Endothelial cell of umbilical vein (primary cell): Measurements from ENCODE around the gene CHI3L2. TPM values are rescaled to one million over a fixed set of nuclear protein-coding genes. Genes with fewer than 3 reads are reported as not detected.
A peak's percentile ranks its signal among the peaks of the same experiment; 100 is the strongest.

Source experiments
- BruUV-seq: library from RNA; stranded (reverse); fragments of 400-500 nt; replicated peaks from 2 replicates; lab custom pipeline; 2021; lab: Mats Ljungman, UMichigan
- CTCF ChIA-PET: fragments of 300-600, 350-600 bp; sonication (Branson Sonifier 250); formaldehyde crosslinking; loops from one replicate; lab custom pipeline; 2021; ENCODE audit warnings: antibody characterized with exemption, inconsistent platforms; lab: Charles Lee
- POLR2A ChIA-PET: fragments of 300-600, 350-600 bp; sonication (Branson Sonifier 250); formaldehyde crosslinking; loops from one replicate; lab custom pipeline; 2021; ENCODE audit warnings: antibody characterized with exemption, inconsistent platforms; lab: Charles Lee
- DNase-seq: peaks from one replicate; pipeline ENCODE4 v3.0.0-alpha.2; 2011; ENCODE audit warnings: low read depth, low spot score
- FAIRE-seq: peaks from 2 replicates; lab custom pipeline; 2011; peaks lifted over from hg19 to GRCh38; lab: Jason Lieb, UNC
- H2AFZ ChIP-seq: 2 replicates; pipeline ENCODE4 v1.6.0; 2012; ENCODE audit warnings: low read depth, low read length, control low read depth, inconsistent platforms
- H3K27ac ChIP-seq: 2 replicates; pipeline ENCODE4 v1.5.1; 2011; ENCODE audit warnings: low read depth, mild to moderate bottlenecking, control low read depth, low read length, moderate library complexity; ENCODE audit not compliant: insufficient read depth
- H3K27me3 ChIP-seq, 2 experiments: 2 replicates each; pipeline versions ENCODE4 v1.6.0 to v1.6.1; 2011; ENCODE audit warnings: low read length in 2 of 2, mixed read lengths in 1 of 2; ENCODE audit not compliant: control insufficient read depth in 2 of 2, insufficient read depth in 2 of 2
- H3K36me3 ChIP-seq, 2 experiments: 2 replicates in 1 of 2; 3 replicates in 1 of 2; pipeline ENCODE4 v1.5.1; 2011; ENCODE audit warnings: low read length in 2 of 2, mild to moderate bottlenecking in 1 of 2, moderate library complexity in 1 of 2; ENCODE audit not compliant: control insufficient read depth in 2 of 2, insufficient read depth in 2 of 2; ENCODE audit errors: extremely low read depth in 1 of 2
- H3K4me1 ChIP-seq: 3 replicates; pipeline ENCODE4 v1.5.1; 2011; ENCODE audit warnings: mild to moderate bottlenecking, low read length; ENCODE audit not compliant: control insufficient read depth, insufficient read depth; ENCODE audit errors: extremely low read depth
- H3K4me2 ChIP-seq: 2 replicates; pipeline ENCODE4 v1.6.1; 2011; ENCODE audit warnings: low read length, control low read depth, mixed read lengths; ENCODE audit not compliant: insufficient read depth
- H3K4me3 ChIP-seq, 3 experiments: fragments of 200-600 bp in 1 of 3; sonication (generic), shearing (Covaris generic) in 1 of 3; replicated peaks in 1 of 3; 2 replicates each; pipeline ENCODE4 v1.5.1; 2011 to 2016; ENCODE audit warnings: control low read depth in 3 of 3, low read length in 3 of 3, mild to moderate bottlenecking in 2 of 3, inconsistent platforms in 1 of 3, low read depth in 1 of 3, moderate library complexity in 1 of 3; ENCODE audit not compliant: insufficient read depth in 1 of 3
- H3K79me2 ChIP-seq: 2 replicates; pipeline ENCODE4 v1.6.0; 2012; ENCODE audit warnings: low read length, inconsistent platforms; ENCODE audit not compliant: control insufficient read depth, insufficient read depth
- H3K9ac ChIP-seq: replicated peaks from 2 replicates; pipeline ENCODE3; 2011; ENCODE audit warnings: low read length, control low read depth; ENCODE audit not compliant: insufficient read depth; ENCODE audit errors: extremely low read depth
- H3K9me1 ChIP-seq: replicated peaks from 3 replicates; pipeline ENCODE4 v1.6.0; 2011; ENCODE audit warnings: mild to moderate bottlenecking, low read length; ENCODE audit not compliant: control insufficient read depth, insufficient read depth; ENCODE audit errors: extremely low read depth
- H3K9me3 ChIP-seq: replicated peaks from 2 replicates; pipeline ENCODE4 v1.5.1; 2012; ENCODE audit warnings: low read length, inconsistent platforms; ENCODE audit not compliant: control insufficient read depth, insufficient read depth
- H4K20me1 ChIP-seq: replicated peaks from 2 replicates; pipeline ENCODE3; 2011; ENCODE audit warnings: mild to moderate bottlenecking, low read length; ENCODE audit not compliant: control insufficient read depth, insufficient read depth; ENCODE audit errors: extremely low read depth
- CTCF ChIP-seq, 2 donors: IDR thresholded peaks; 1 replicate in 1 of 2; 2 replicates in 1 of 2; pipeline ENCODE4 v1.5.1; 2011; ENCODE audit warnings: low read length in 2 of 2, mild to moderate bottlenecking in 2 of 2, moderate library complexity in 2 of 2, control low read depth in 1 of 2, inconsistent platforms in 1 of 2, low read depth in 1 of 2; ENCODE audit not compliant: insufficient read depth in 1 of 2; ENCODE audit errors: extremely low read depth in 1 of 2
- EZH2 ChIP-seq: IDR thresholded peaks from 2 replicates; pipeline ENCODE4 v1.6.1; 2012; ENCODE audit warnings: borderline replicate concordance, low read depth, mild to moderate bottlenecking, moderate library complexity, low read length, inconsistent platforms; ENCODE audit not compliant: severe bottlenecking
- FOS ChIP-seq: IDR thresholded peaks from 2 replicates; pipeline ENCODE4 v1.6.1; 2011; ENCODE audit warnings: mild to moderate bottlenecking, low read length, moderate library complexity, borderline replicate concordance; ENCODE audit not compliant: insufficient read depth
- GATA2 ChIP-seq: IDR thresholded peaks from 2 replicates; pipeline ENCODE4 v1.7.0; 2011; ENCODE audit warnings: low read depth, mild to moderate bottlenecking, moderate library complexity, mixed read lengths, low read length; ENCODE audit not compliant: insufficient read length, insufficient read depth
- JUN ChIP-seq: IDR thresholded peaks from 2 replicates; pipeline ENCODE4 v1.6.1; 2011; ENCODE audit warnings: borderline replicate concordance, low read depth; ENCODE audit not compliant: insufficient read length, insufficient read depth
- MAX ChIP-seq: IDR thresholded peaks from 2 replicates; pipeline ENCODE4 v1.6.1; 2011; ENCODE audit not compliant: insufficient read depth, insufficient read length
- MYC ChIP-seq: IDR thresholded peaks from one replicate; pipeline ENCODE4 v1.6.1; 2011; ENCODE audit warnings: mild to moderate bottlenecking, low read depth, low read length
- POLR2A ChIP-seq: IDR thresholded peaks from 2 replicates; pipeline ENCODE4 v1.6.1; 2012; ENCODE audit warnings: low read depth, mild to moderate bottlenecking, control low read depth, low read length
- POLR2AphosphoS5 ChIP-seq: IDR thresholded peaks from 2 replicates; pipeline ENCODE4 v1.6.1; 2012; ENCODE audit warnings: low read depth, mild to moderate bottlenecking, control low read depth, low read length, moderate library complexity; ENCODE audit not compliant: insufficient read depth
- dilution Hi-C: fragments of 300-500 bp; cut with MboI; formaldehyde crosslinking; loops from one replicate; pipeline ENCODE4 v1.15.0; 2019; ENCODE audit warnings: low sequenced_read_pairs; ENCODE audit not compliant: extremely low pct_ligation_motif_present
- intact Hi-C: fragments of 100-400 bp; cut with micrococcal nuclease; formaldehyde crosslinking; loops from one replicate; pipeline ENCODE4 v1.10.0; 2022
- polyA plus RNA-seq, 4 experiments: library from polyadenylated mRNA; depleted of rRNA in 3 of 4; stranded (reverse) in 3 of 4; unstranded in 1 of 4; fragments of >200 nt; gene quantifications; 2 replicates each; pipeline versions ENCODE4 v1.2.1 to v1.2.3, GENCODE V29; 2011 to 2012; ENCODE audit warnings: missing spikeins in 1 of 4
- total RNA-seq: library from RNA; stranded (reverse); gene quantifications from 2 replicates; pipeline ENCODE4 v1.2.3, GENCODE V29; 2021

The CHI3L2 gene
- total and polyA plus RNA-seq, 2 donors (not counting 3 experiments of a cell fraction or from before 2014, with no cell fraction given): not detected

- no peaks in the 10 kb centered on the region for H3K9me1 ChIP-seq
- H3K9me3 ChIP-seq: no peaks in the 10 kb centered on the region
- no peak overlapping the region for H3K4me3 ChIP-seq
- intact Hi-C loops (no loop called here), dilution Hi-C loops (no loop called here)
- BruUV-seq: no TSS peak
- POLR2A ChIA-PET: no interaction called here
- peak overlapping the region; percentile 24 for H2AFZ ChIP-seq
- CTCF ChIA-PET: interaction anchor here (0.6 to 1.1 kb wide), 3 partner anchors 10 to 207 kb away, joined by 3 to 4 read pairs (median 3); no protein-coding TSS in a partner anchor
- no peaks in the 10 kb centered on the region for H3K79me2 ChIP-seq
- H3K27me3 ChIP-seq: peaks cover 5 to 6% of the 10 kb centered on the region in 2 experiments
- H3K27ac ChIP-seq: no peak overlapping the region
- FAIRE-seq: peak; percentile 40
- TF ChIP-seq GATA2 (no peak), CTCF (IDR thresholded peaks at IDR 0.05; ENCODE audit: extremely low read depth in 1 of 2, insufficient read depth in 1 of 2, low read depth in 1 of 2, low read length in 2 of 2) (no peak), FOS (no peak), POLR2AphosphoS5 (no peak), POLR2A (no peak), JUN (no peak), MAX (no peak), EZH2 (no peak), MYC (no peak)
- no peaks in the 10 kb centered on the region for H4K20me1 ChIP-seq
- DNase-seq: peak; percentile 42
- peak overlapping the region; percentile 17 for H3K4me2 ChIP-seq
- no peaks in the 10 kb centered on the region for H3K4me1 ChIP-seq
- H3K9ac ChIP-seq: no peak overlapping the region
- H3K36me3 ChIP-seq: peaks cover 0 to 3% of the 10 kb centered on the region in 2 experiments
These were observed 34.6 kb upstream of the CHI3L2 start for GRCh38 chr1:111192658-111193519.
